Fibroblast of skin of left biceps (primary cell): ENCODE measurements around the gene PLEKHG7.
"Not testable (repeated sequence)": the region's sequence is repeated elsewhere in the genome, so short reads cannot be mapped to it uniquely, and the experiment has no call there.

Experiments used
- DNase-seq, 2 experiments: peaks; one replicate each; pipeline ENCODE4 v3.0.0-alpha.2; 2013; ENCODE audit warnings: low read depth in 2 of 2

The PLEKHG7 gene

DNA sequence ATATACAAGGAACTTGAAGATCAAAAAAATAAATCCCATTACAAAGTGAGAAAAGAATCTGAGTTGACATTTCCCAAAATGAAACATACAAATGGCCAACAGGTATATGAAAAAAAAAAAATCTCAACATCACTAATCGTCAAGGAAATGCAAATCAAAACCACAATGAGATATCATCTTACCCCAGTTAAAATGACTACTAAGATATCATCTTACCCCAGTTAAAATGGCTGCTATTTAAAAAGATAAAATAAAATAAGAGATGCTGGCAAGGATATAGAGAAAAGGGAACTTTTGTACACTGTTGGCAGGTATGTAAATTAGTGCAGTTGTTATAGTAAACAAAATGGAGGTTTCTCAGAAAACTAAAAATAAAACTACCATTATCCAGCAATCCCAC is 44.4 kb downstream of the PLEKHG7 start:
- DNase-seq: no peak

GRCh38 chr12:92749691-92750090 is 46.9 kb downstream of the PLEKHG7 start:
- not testable (repeated sequence) for DNase-seq

DNA sequence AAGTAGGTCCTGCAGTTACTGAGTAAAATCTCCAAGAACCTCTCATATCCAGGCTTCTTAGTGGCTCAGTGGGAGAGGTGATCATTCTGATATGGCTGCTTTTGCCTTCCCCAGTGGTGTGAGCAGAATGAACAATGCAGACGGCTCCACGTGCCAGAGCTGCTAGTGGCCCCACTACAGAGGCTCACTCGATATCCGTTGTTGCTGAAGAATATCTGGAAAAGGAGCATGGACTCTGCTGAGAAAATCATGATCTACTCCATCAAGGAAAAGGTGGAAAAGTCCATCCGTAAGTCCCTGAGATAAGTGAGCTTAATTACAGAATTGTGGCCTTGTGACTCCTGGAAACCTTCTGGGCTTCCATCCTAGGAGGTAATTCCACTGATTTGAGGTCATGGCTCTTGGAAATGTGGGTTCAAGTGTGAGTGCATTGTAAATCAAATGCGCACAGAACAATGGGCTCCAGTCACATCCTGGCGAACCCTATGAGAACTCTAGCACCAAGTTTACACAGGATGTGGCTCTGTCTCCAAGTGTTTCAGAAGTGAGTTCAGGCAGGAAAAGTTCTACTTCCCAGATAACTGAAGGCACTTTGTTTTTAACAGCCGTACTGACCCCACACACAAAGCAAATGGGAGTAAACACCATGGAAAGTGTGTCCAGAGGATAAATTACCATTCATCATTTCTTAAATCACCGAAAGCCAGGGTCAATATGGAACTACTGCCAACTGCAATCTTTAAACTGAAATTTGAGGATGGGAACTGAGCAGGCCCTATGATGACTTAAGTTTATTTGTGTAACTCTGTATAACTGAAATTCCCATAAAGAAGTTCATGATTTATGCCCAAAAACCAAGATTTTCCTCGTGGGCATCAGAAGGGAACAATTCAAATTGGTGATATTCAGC is 51.4 kb downstream of the PLEKHG7 start:
- DNase-seq: no peak

- no peak for DNase-seq
These were observed 54.3 kb downstream of the PLEKHG7 start for GRCh38 chr12:92756898-92757596.

DNA sequence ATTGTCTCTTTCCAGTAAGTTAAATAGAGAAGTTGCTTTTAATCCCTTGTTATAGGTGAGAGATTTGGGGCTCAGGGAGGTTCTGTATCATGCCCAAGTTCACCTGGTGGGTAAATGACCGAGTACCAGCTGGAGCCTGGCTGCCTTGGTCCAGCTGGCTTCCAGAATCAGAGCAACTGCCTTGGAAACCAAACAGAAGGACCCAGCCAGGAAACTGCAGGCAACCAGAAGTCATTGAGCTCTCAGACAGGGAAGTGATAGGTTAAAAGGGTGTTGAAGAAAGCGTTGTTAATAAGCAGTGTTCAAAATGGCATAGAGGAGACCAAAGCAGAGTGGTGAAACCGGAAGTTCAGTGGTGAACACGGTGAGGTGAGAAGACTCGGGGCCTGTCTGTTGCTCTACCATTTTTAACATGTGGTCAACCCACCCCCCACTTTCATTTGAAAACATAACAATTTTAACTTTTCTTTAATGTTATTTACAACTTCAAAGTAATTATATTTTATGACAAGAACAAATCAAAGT is 54.9 kb downstream of the PLEKHG7 start:
- no peak for DNase-seq

GRCh38 chr12:92759634-92760268 is 57.0 kb downstream of the PLEKHG7 start:
- peak; percentile 66 to 69 for DNase-seq

DNA sequence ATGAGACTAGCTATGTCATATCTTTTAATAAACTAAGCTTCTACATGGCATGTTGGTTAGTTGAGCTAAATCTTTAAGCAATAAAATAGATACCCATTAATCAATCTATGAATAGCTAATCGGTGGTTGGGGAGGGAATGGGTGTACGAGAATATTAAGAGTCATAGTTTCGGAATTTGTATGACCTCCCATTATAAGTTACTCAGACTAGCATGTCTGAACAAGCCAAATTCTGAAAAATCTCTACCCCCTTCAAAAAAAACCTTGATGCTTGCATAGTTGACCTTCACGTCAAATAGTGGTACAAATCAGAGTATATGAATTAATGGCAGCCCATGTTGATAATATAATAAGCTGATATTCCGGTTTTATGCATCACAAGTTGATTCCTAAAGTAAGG is 60.0 kb downstream of the PLEKHG7 start:
- DNase-seq: no peak

DNA sequence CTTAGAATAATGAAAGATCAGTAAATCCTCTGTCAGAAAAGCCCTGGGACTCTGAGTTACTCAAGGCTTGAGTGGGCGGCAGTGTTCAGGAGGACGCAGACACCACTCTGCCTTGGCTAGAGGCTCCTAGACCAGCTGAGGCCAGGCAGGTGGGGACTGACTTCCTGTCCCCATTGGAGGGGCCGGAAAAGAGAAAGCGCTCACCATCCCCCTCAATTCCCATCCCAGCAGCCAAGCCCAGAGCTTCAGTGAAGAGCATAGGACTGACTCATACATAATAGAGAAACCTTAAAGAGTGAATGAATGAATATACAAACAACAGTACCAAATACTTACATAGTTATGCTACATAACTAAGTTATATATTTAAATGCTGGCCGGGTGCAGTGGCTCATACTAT is 62.0 kb downstream of the PLEKHG7 start:
- no peak for DNase-seq

- DNase-seq: no peak
These were observed 63.1 kb downstream of the PLEKHG7 start for GRCh38 chr12:92765871-92766270.

DNA sequence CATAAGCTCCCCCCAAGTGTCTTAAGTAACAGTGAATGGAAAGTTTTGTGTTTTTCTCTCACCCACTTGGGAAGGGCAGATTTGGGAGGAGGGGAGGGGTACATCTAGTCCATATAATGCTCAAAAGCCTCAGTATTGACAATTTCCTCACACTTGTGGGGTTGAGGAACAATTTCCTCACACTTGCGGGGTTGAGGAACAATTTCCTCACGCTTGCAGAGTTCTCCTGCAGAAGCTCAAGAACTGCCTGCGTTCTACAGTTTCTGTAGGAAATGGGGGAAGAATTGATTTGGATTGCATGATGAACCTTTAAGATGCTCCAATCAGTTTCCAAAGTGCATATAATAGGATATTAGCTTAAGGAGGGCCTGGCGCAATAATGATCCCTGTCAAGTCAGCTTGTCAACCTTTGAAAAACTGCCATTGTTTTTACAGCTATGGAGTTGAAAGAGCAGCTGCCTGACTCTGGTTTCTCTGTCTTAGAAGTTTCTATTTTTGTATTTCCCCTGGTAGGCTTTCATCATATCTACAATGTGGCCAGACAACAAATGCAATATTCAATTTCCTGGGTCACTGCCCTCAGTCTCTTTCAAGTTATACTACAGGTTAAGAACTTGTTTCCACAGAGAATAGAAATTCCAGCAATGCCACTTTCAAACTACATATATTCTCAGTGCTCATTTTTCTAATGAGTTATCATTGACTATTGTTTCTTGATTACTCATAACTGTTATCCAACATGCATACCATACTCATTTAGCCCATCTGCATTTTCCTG is 66.5 kb downstream of the PLEKHG7 start:
- no peak for DNase-seq

GRCh38 chr12:92771001-92771400 is 68.2 kb downstream of the PLEKHG7 start:
- no peak for DNase-seq

- no peak for DNase-seq
These were observed 72.6 kb downstream of the PLEKHG7 start for GRCh38 chr12:92775416-92775815.

DNA sequence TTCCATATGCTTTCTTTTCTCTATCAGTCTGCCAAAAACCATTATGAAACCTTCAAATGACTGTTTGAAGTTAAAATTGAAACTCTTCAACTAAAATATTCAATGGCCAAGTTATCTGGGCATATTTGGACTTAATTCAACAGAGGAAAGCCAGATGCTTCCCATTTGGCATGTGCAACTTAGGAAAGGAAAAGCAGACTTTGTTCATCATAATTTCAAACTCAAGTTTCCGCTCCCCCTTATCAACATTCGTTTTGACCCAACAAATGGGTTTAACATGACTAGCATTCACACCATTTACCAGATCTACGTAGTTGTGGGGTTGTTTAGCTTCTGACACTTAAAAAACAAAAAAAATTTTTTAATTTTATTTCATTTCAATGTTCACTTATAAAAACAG is 75.7 kb downstream of the PLEKHG7 start:
- no peak for DNase-seq

GRCh38 chr12:92779902-92780301 is 77.1 kb downstream of the PLEKHG7 start:
- DNase-seq: no peak

- no peak for DNase-seq
These were observed 81.6 kb downstream of the PLEKHG7 start for GRCh38 chr12:92784356-92784755.

- DNase-seq: peak; percentile 41 to 43
These were observed 82.2 kb downstream of the PLEKHG7 start for GRCh38 chr12:92784797-92785562.

DNA sequence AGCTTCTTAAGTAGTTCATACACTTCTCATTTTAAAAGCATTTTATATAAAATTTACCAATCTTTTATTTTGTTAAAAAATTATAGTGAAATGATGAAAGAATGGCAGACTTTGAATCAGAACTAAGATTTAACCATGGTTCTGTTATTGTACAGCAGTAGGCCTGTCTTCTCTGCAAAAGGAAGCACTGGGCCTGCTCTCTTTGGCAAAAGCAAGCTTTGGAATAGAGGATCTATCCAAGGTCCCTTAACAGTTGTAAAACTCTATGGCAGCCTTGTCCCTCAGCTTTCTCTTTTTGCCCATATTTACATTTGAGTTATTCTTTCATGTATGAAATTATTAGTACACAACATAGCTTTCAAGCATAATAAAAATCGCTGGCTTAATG is 82.8 kb downstream of the PLEKHG7 start:
- no peak for DNase-seq

- no peak for DNase-seq
These were observed 83.3 kb downstream of the PLEKHG7 start for GRCh38 chr12:92786045-92786444.

- not testable (repeated sequence) for DNase-seq
These were observed 91.6 kb downstream of the PLEKHG7 start for GRCh38 chr12:92794356-92794755.

DNA sequence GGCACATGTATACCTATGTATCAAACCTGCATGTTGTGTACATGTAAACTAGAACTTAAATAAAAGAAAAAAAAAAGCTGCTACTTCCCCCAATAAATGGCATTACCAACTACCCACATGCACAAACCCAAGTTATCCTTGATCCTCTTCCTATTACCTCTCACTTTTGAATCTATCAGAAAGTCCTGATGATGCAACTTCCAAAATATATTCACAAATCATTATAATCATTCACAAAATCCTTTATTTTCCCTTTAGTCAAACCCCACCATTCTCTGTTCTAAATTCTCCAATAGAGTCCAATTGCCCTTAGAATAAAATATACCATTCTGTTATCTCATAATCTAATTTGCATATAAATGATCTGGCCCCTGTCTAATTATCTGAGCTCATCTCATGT is 92.0 kb downstream of the PLEKHG7 start:
- no peak for DNase-seq

- no peak for DNase-seq
These were observed 93.9 kb downstream of the PLEKHG7 start for GRCh38 chr12:92796650-92797049.
